ENCODE data around the gene IQCB1. TPM values are rescaled to one million over a fixed set of nuclear protein-coding genes. Genes with fewer than 3 reads are reported as not detected.

Gene IQCB1
- total RNA-seq, 4 donors from 2014 or later, result 16.3 to 37.9 (median 31.4) TPM

DNA sequence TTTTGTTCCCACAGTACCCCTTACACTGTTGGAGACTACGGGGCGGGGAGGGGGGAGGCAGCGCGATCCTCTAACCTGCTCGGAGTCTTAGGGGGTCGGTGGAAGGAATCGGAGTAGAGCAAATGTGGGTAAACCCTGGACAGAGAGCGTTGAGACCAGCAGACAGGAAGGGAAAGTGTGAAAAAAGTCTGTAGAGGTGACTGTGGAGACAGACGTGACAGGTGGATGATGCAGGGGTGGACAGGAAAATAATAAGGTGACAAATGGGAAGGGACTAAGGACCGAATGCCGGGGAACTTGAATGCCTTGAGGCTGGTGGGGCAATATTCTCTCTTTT is 573 bp upstream of the IQCB1 start:
- intact Hi-C loops (cut with DNase I), result no loop called here
- TF ChIP-seq, protein P1, sequence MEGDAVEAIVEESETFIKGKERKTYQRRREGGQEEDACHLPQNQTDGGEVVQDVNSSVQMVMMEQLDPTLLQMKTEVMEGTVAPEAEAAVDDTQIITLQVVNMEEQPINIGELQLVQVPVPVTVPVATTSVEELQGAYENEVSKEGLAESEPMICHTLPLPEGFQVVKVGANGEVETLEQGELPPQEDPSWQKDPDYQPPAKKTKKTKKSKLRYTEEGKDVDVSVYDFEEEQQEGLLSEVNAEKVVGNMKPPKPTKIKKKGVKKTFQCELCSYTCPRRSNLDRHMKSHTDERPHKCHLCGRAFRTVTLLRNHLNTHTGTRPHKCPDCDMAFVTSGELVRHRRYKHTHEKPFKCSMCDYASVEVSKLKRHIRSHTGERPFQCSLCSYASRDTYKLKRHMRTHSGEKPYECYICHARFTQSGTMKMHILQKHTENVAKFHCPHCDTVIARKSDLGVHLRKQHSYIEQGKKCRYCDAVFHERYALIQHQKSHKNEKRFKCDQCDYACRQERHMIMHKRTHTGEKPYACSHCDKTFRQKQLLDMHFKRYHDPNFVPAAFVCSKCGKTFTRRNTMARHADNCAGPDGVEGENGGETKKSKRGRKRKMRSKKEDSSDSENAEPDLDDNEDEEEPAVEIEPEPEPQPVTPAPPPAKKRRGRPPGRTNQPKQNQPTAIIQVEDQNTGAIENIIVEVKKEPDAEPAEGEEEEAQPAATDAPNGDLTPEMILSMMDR (IDR thresholded peaks at IDR 0.05), result no peak
- no peak for TF ChIP-seq POLR2A (IDR thresholded peaks at IDR 0.05)
- no peaks in the 10 kb centered on the region for H3K9me3 ChIP-seq

GRCh38 chr3:121834157-121834670 is 646 bp downstream of the IQCB1 start:
- intact Hi-C loops (cut with DNase I), result no loop called here
- TF ChIP-seq POLR2A (IDR thresholded peaks at IDR 0.05), result no peak
- TF ChIP-seq, protein P1 (IDR thresholded peaks at IDR 0.05), result no peak

More for the DNA sequence above, 573 bp upstream of the IQCB1 start:
- peaks cover 10 to 11% of the 10 kb centered on the region in 2 donors for H3K4me1 ChIP-seq
- H3K4me3 ChIP-seq (replicated peaks in 1 of 3), result peak overlapping the region in 2 of 3 donors; percentile 52 to 72
- no peaks in the 10 kb centered on the region for H3K36me3 ChIP-seq
- 1 to 2% methylated on average over 11 of the region's 11 CpGs for WGBS, 2 donors
- DNase-seq, result no peak
- H3K27ac ChIP-seq, result peak overlapping the region in 1 of 3 donors; percentile 49
- no peaks in the 10 kb centered on the region for H3K27me3 ChIP-seq

DNA sequence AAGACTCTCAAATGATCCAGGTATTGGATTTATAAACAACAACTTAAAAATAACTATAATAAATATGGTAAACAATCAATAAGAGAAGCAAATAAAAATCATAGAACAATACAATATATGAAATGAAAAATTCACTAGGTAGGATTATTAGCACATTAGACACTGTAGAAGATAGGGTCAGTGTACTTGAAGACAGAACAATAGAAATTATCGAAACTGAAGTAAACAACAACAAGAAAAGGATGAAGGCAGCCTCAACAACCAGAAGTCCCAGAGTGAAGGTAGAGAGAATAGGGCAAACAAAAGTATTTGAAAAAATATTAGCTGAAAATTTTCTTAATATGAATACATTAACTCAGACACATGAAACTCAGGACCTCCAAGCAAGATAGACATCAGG is 11.9 kb downstream of the IQCB1 start:
- no peak overlapping the region for H3K4me3 ChIP-seq (replicated peaks in 1 of 3)
- TF ChIP-seq, protein P1 (IDR thresholded peaks at IDR 0.05), result no peak
- TF ChIP-seq POLR2A (IDR thresholded peaks at IDR 0.05), result no peak
- no peaks in the 10 kb centered on the region for H3K9me3 ChIP-seq
- 96 to 98% methylated on average over 1 of the region's 1 CpG for WGBS, 2 donors
- peaks cover 17 to 29% of the 10 kb centered on the region in 2 donors for H3K36me3 ChIP-seq
- H3K27ac ChIP-seq, result no peak overlapping the region
- H3K27me3 ChIP-seq, result no peaks in the 10 kb centered on the region
- intact Hi-C loops (cut with DNase I), result no loop called here
- no peak for DNase-seq
- H3K4me1 ChIP-seq, result no peaks in the 10 kb centered on the region

More at GRCh38 chr3:121834157-121834670, 646 bp downstream of the IQCB1 start:
- Histone ChIP-seq H3K4me1 (peaks cover 10 to 11% of the 10 kb centered on the region in 2 donors), H3K4me3 (replicated peaks in 1 of 3) (peak overlapping the region; percentile 52 to 95 (median 86)), H3K27ac (peak overlapping the region in 1 of 3 donors; percentile 68), H3K36me3 (no peaks in the 10 kb centered on the region), H3K27me3 (no peaks in the 10 kb centered on the region), H3K9me3 (no peaks in the 10 kb centered on the region)
- DNase-seq, result peak; percentile 9 to 18
- WGBS, 2 donors, result 15 to 18% methylated on average over 15 of the region's 15 CpGs

DNA sequence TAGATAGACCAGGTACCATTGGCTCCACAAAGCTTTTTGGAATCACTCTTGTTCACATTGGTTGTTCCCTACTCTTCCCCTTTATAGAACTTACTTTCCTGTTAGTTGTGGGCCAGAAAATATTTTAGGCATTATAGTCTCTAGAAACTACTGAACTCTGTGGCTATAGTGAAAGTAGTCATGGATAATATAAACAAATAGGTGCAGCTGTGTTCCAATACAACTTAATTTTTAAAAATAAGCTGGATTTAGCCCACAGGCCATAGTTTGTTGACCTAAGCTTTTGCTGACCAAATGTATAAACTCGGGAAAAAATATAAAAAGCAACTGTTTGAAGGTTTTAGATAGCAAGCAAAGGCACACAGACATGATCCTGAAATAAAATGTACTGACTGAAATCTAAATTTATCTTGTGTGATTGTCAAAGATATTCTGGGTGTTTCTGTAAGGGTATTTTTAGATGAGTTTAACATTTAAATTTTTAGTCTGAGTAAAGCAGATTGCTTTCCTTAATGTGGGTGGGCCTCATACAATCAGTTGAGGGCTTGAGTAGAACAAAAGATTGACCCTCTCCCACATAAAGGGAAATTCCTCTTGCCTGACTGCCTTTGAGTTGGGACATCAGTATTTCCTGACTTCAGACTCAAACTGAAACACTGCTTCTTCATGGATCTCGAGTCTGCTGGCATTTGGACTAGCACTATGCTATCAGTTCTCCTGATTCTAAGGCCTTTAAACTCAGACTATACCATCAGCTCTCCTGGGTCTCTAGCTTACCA is 13.2 kb downstream of the IQCB1 start:
- WGBS, 2 donors, result 92 to 95% methylated on average over 2 of the region's 2 CpGs
- no peaks in the 10 kb centered on the region for H3K4me1 ChIP-seq
- no peaks in the 10 kb centered on the region for H3K9me3 ChIP-seq
- H3K4me3 ChIP-seq (replicated peaks in 1 of 3), result no peak overlapping the region
- no peak for DNase-seq
- H3K36me3 ChIP-seq, result peaks cover 9 to 17% of the 10 kb centered on the region in 2 donors
- TF ChIP-seq, protein P1 (IDR thresholded peaks at IDR 0.05), result no peak
- TF ChIP-seq POLR2A (IDR thresholded peaks at IDR 0.05), result no peak
- intact Hi-C loops (cut with DNase I), result no loop called here
- H3K27me3 ChIP-seq, result no peaks in the 10 kb centered on the region
- no peak overlapping the region for H3K27ac ChIP-seq

DNA sequence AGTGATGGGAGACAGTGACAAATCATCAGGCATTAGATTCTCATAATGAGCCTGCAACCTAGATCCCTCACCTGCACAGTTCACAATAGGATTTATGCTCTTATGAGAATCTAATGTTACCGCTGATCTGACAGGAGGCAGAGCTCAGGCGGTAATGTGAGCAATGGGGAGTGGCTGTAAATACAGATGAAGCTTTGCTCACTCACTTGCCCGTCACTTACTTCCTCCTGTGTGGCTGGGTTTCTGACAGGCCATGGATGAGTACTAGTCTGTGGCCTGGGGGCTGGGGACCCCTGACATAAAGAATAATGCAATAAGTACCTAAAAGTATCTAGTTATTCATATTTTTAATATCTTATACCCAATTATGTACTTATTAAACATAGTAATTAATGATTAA is 15.6 kb downstream of the IQCB1 start:
- H3K4me3 ChIP-seq (replicated peaks in 1 of 3), result no peak overlapping the region
- no peaks in the 10 kb centered on the region for H3K4me1 ChIP-seq
- 97 to 99% methylated on average over 3 of the region's 3 CpGs for WGBS, 2 donors
- no peaks in the 10 kb centered on the region for H3K27me3 ChIP-seq
- no peaks in the 10 kb centered on the region for H3K9me3 ChIP-seq
- no peak overlapping the region for H3K27ac ChIP-seq
- peaks cover 4 to 10% of the 10 kb centered on the region in 2 donors for H3K36me3 ChIP-seq
- intact Hi-C loops (cut with DNase I), result no loop called here
- no peak for TF ChIP-seq POLR2A (IDR thresholded peaks at IDR 0.05)
- TF ChIP-seq, protein P1 (IDR thresholded peaks at IDR 0.05), result no peak
- DNase-seq, result no peak
